ENCODE measurements around the gene DAB2. TPM values are rescaled to one million over a fixed set of nuclear protein-coding genes. Genes with fewer than 3 reads are reported as not detected.

Gene DAB2
- total and polyA plus RNA-seq, 5 donors, result 6.5 to 27.8 (median 24.3) TPM

DNA sequence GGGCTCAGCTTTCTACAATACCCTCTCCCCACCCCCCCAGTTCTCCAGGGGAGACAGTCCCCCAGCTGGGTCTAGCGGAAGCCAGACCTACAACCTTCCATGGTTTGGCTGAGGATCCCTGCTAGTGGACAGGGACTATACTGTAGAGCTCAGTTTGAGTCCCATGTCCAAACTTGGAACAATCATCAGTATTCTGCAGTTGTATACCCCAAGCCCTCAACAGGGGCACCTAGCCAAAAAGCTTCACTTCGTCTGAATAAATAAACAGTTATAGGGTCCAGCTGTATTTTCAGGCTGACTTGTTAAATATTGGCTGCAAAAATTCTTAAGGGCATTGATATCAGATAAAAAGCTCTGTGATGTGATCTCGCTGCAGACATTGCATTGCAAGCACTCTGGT lies 45.1 kb downstream of the DAB2 start:
- DNase-seq, result no peak
- no peak overlapping the region for H3K4me3 ChIP-seq (ENCODE audit: low read length)
- H3K9me3 ChIP-seq (ENCODE audit: control insufficient read depth, low read length), result no peaks in the 10 kb centered on the region
- no peaks in the 10 kb centered on the region for H3K4me1 ChIP-seq (ENCODE audit: control insufficient read depth, insufficient read depth, low read length)
- no peaks in the 10 kb centered on the region for H3K27me3 ChIP-seq (ENCODE audit: control insufficient read depth, insufficient read depth)
- intact Hi-C loops (cut with DNase I), result loop anchor here in 2 of 4 donors (5.0 kb wide), 2 partner anchors 168 to 193 kb away; no protein-coding TSS in a partner anchor
- 73% methylated on average over 3 of the region's 3 CpGs for WGBS
- H3K27ac ChIP-seq (ENCODE audit: low read length), result no peak overlapping the region
- peak in 1 of 2 donors; percentile 44 for ATAC-seq

DNA sequence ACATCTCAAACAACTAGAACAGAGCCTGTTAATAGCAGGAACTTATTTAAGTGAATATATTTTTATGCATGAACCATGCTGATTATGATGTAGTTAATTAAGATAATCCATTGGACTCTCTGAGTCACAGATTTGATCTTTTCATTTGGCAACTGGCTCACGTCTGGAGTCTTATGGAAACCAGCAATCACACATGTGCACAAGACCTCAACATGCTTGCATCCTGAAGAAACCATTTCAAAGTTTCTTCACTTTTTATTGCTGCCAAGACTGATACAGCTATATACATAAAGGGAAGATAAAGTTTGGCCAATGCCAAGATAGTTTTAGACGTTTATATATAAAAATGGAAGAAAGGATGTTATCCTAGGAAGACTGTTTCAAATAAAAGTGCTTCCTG lies 47.2 kb downstream of the DAB2 start:
- Histone ChIP-seq H3K4me3 (ENCODE audit: low read length) (no peak overlapping the region), H3K9me3 (ENCODE audit: control insufficient read depth, low read length) (no peaks in the 10 kb centered on the region), H3K27ac (ENCODE audit: low read length) (no peak overlapping the region), H3K4me1 (ENCODE audit: control insufficient read depth, insufficient read depth, low read length) (no peaks in the 10 kb centered on the region), H3K27me3 (ENCODE audit: control insufficient read depth, insufficient read depth) (no peaks in the 10 kb centered on the region)
- 55% methylated on average over 2 of the region's 2 CpGs for WGBS
- intact Hi-C loops (cut with DNase I), result loop anchor here in 3 of 4 donors (2.0 to 5.0 kb wide), 3 partner anchors 165 to 195 kb away; no protein-coding TSS in a partner anchor
- DNase-seq (no peak), ATAC-seq (no peak)

DNA sequence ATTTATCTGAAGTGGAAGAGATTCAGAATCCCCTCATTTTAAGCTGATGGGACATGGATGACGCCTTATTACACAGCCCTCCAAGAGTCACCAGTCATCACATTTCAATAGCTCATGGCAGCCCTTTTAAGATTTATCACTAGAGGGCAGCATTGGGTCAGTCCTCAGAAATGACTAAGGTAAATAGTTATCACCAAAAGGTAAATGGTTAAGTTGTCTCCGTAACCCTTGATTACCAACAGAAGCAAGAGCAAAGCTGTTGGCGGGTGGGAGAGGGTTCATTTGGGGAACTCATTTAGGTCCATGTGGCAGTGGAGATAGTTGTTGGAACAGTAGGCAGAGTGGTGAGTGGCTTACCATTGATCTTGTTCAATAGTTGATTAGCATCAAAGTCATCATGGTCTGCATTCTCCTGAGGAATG lies 48.5 kb downstream of the DAB2 start:
- H3K9me3 ChIP-seq (ENCODE audit: control insufficient read depth, low read length), result no peaks in the 10 kb centered on the region
- DNase-seq, result no peak
- no peak overlapping the region for H3K27ac ChIP-seq (ENCODE audit: low read length)
- H3K27me3 ChIP-seq (ENCODE audit: control insufficient read depth, insufficient read depth), result no peaks in the 10 kb centered on the region
- ATAC-seq, result peak in 1 of 2 donors; percentile 79
- no peaks in the 10 kb centered on the region for H3K4me1 ChIP-seq (ENCODE audit: control insufficient read depth, insufficient read depth, low read length)
- H3K4me3 ChIP-seq (ENCODE audit: low read length), result no peak overlapping the region
- WGBS, result 61% methylated on average over 3 of the region's 3 CpGs
- intact Hi-C loops (cut with DNase I), result loop anchor here in 3 of 4 donors (2.0 to 5.0 kb wide), 3 partner anchors 166 to 196 kb away; no protein-coding TSS in a partner anchor

DNA sequence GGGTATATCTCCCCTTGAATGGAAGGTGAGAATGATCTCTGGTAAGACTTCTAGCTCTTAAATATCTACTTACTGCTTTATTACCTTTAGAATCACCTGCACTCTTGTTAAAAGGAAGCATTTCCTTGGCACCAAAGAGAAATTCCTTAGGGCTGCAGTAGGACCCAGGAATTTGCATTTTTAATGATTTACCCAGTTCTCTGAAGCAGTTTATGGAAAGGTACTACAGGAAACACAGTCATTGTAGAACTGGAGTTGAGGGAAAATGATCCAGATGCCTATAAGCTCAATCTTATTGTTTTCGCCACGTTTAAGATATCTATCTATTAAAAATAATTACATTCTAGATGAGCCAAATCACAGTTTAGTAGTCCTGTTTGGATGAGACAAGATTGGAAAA lies 51.0 kb downstream of the DAB2 start:
- WGBS, result 87% methylated on average over 2 of the region's 2 CpGs
- no peak overlapping the region for H3K27ac ChIP-seq (ENCODE audit: low read length)
- H3K4me1 ChIP-seq (ENCODE audit: control insufficient read depth, insufficient read depth, low read length), result no peaks in the 10 kb centered on the region
- no peak for DNase-seq
- H3K27me3 ChIP-seq (ENCODE audit: control insufficient read depth, insufficient read depth), result no peaks in the 10 kb centered on the region
- intact Hi-C loops (cut with DNase I), result no loop called here
- ATAC-seq, result no peak
- no peak overlapping the region for H3K4me3 ChIP-seq (ENCODE audit: low read length)
- H3K9me3 ChIP-seq (ENCODE audit: control insufficient read depth, low read length), result no peaks in the 10 kb centered on the region

DNA sequence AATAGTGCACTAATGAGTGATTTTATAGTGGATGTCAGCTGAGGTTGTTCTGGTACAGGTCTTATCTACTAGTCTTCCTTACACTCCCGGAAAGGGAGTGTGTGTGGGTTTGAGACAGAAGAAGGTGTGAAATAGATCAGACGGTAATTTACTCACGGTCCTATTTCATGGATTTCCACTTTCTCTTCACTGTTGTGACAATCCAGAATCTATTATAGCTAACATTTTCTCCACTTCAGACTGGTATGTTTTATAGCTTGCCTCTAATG lies 53.5 kb downstream of the DAB2 start:
- no peak for DNase-seq

DNA sequence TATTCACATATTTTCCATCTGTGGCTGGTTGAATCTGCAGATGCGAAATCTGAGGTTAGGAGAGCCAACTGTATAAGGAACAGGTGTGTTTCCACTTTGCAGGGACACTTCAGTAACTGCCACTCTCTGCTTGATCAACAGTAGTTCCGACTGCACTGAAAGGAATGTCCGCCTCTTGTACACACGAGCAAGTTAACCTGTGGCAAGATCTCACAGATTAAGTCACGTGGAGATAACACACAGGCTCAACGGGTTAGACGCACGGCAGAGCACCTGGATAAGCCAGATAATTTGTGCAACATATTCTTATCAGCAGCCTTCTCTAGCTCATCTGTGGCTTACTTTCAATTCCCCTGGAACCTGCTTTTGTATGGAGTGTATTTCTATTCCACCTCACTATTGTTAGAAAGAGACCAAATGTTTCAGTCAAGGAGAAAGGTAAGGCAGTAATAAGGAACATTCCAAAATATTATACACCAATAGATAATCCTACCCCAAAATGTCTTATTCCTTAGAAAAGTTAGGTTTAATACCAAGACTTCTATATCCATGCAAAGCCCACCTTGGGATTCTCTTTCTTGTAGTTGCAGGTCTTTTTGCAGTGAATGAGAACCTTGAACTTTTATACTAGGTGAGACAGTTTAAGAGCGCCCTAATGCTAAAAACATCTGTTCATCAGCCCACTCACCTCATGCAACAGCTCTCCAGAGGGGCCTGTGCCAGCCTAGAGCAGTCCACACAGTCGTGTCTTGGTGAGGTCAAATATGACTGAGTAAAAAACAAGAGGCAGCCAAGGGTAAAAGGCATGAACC lies 54.0 kb downstream of the DAB2 start:
- 73% methylated on average over 10 of the region's 10 CpGs for whole genome bisulfite sequencing
- intact Hi-C loops (cut with DNase I), result no loop called here
- Histone ChIP-seq H3K27me3 (ENCODE audit: control insufficient read depth, insufficient read depth) (no peaks in the 10 kb centered on the region), H3K4me3 (ENCODE audit: low read length) (no peak overlapping the region), H3K4me1 (ENCODE audit: control insufficient read depth, insufficient read depth, low read length) (no peaks in the 10 kb centered on the region), H3K9me3 (ENCODE audit: control insufficient read depth, low read length) (no peaks in the 10 kb centered on the region), H3K27ac (ENCODE audit: low read length) (no peak overlapping the region)
- no peak for DNase-seq
- no peak for ATAC-seq

More for the DNA sequence above, 53.5 kb downstream of the DAB2 start:
- intact Hi-C loops (cut with DNase I), result no loop called here
- Histone ChIP-seq H3K27ac (ENCODE audit: low read length) (no peak overlapping the region), H3K27me3 (ENCODE audit: control insufficient read depth, insufficient read depth) (no peaks in the 10 kb centered on the region), H3K9me3 (ENCODE audit: control insufficient read depth, low read length) (no peaks in the 10 kb centered on the region), H3K4me3 (ENCODE audit: low read length) (no peak overlapping the region), H3K4me1 (ENCODE audit: control insufficient read depth, insufficient read depth, low read length) (no peaks in the 10 kb centered on the region)
- no peak for ATAC-seq
- WGBS, result 50% methylated on average over 3 of the region's 3 CpGs

DNA sequence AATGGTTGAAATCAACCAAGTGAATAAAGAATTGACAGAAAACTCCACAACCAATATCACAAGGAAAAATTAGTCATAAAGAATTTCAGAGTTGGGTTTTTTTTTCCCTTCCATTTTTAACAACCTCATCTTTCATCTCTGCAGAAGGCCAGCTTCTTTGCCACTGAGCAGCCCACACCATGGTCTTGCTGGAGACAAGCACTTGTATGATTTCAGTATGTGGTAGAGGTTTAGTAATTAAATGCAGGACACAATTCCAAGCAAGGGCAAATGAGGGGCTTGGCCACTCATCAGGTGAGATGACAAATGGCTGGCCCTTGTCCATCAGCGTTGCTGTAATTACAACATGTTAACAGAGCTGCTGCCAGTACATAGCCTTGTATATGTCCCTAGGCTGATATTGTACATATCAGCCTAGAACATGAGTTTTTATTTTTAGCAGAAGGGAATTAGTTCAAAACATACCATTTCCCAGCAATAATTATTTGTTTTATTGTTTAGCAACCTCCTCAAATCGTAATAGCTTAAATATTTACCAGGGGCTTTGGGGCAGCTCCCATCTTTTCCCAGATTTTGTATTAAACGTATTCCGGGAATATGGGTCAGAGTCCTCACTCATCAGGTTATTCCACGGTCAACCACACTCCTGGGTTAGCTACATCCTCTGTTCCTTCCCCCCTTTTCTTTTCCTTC lies 55.5 kb downstream of the DAB2 start:
- Histone ChIP-seq H3K9me3 (ENCODE audit: control insufficient read depth, low read length) (no peaks in the 10 kb centered on the region), H3K4me3 (ENCODE audit: low read length) (no peak overlapping the region), H3K27ac (ENCODE audit: low read length) (no peak overlapping the region), H3K4me1 (ENCODE audit: control insufficient read depth, insufficient read depth, low read length) (no peaks in the 10 kb centered on the region), H3K27me3 (ENCODE audit: control insufficient read depth, insufficient read depth) (no peaks in the 10 kb centered on the region)
- DNase-seq (no peak), ATAC-seq (no peak)
- intact Hi-C loops (cut with DNase I), result no loop called here
- WGBS, result 82% methylated on average over 5 of the region's 5 CpGs

DNA sequence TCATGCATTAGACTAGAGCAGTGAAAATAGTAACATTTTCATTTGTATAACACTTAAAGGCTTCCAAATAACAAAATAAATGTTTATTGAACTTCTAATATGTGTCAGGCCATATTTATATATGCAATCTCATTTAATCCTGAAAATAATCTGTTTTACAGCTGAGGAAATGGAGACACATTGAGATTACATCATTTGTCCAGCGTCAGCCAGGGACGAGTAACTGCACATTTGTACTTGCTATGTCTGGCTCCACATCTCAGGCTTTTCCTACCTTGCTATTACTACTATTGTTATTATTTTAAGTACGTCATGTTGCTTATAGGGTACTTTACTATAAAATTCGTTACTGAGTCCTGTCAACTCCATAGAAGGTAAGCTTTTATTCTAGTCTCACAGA lies 56.7 kb downstream of the DAB2 start:
- intact Hi-C loops (cut with DNase I), result no loop called here
- Histone ChIP-seq H3K27me3 (ENCODE audit: control insufficient read depth, insufficient read depth) (no peaks in the 10 kb centered on the region), H3K4me3 (ENCODE audit: low read length) (no peak overlapping the region), H3K4me1 (ENCODE audit: control insufficient read depth, insufficient read depth, low read length) (no peaks in the 10 kb centered on the region), H3K9me3 (ENCODE audit: control insufficient read depth, low read length) (no peaks in the 10 kb centered on the region), H3K27ac (ENCODE audit: low read length) (no peak overlapping the region)
- DNase-seq (no peak), ATAC-seq (no peak)
- WGBS, result 47% methylated on average over 4 of the region's 4 CpGs

DNA sequence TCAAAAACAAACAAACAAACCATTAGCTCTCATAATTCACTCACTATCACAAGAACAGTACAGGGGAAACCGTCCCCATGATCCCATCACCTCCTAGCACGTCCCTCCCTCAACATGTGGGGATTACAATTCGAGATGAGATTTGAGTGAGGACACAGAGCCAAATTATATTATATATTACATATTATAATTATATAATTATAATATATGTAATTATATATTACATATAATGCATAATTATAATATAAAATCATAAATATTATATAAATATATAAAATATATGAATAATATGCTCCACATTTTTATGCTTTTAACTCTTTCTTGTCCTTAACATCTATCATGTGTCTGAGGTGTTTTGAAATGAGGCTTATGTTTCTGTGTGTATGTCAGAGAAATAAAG lies 57.1 kb downstream of the DAB2 start:
- Histone ChIP-seq H3K4me3 (ENCODE audit: low read length) (no peak overlapping the region), H3K27ac (ENCODE audit: low read length) (no peak overlapping the region), H3K9me3 (ENCODE audit: control insufficient read depth, low read length) (no peaks in the 10 kb centered on the region), H3K27me3 (ENCODE audit: control insufficient read depth, insufficient read depth) (no peaks in the 10 kb centered on the region), H3K4me1 (ENCODE audit: control insufficient read depth, insufficient read depth, low read length) (no peaks in the 10 kb centered on the region)
- intact Hi-C loops (cut with DNase I), result no loop called here
- WGBS, result 68% methylated on average over 3 of the region's 3 CpGs
- DNase-seq (no peak), ATAC-seq (no peak)

DNA sequence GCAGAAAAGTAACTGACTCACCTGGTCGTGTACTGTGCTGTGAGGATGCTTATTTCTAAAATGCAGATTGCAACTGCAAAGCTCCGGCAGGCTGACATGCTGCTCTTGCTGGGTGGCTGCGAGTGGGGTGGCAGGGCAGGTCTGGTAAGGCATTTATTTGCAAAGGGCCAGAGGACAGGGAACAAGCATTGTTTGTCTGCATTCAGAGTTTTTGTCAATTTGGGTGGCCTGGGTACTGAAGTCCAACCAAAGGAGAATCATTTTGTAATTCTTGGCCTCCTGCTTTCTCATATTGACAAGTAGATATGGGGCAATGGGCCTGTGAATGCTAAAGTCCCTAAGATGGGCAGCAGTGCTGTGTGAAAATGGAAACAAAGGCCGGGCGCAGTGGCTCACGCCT lies 60.4 kb downstream of the DAB2 start, which contains the start of gene C9:
C9 (minus strand) TSS at position 129 of the 400 bp plus-strand sequence; CDS start at position 98, 31 bp downstream.
- ATAC-seq (no peak), DNase-seq (no peak)
- intact Hi-C loops (cut with DNase I), result no loop called here
- Histone ChIP-seq H3K27ac (ENCODE audit: low read length) (no peak within 1 kb of the TSS), H3K27me3 (ENCODE audit: control insufficient read depth, insufficient read depth) (no peaks in the 10 kb centered on the region), H3K4me3 (ENCODE audit: low read length) (no peak within 1 kb of the TSS), H3K9me3 (ENCODE audit: control insufficient read depth, low read length) (no peaks in the 10 kb centered on the region), H3K4me1 (ENCODE audit: control insufficient read depth, insufficient read depth, low read length) (no peaks in the 10 kb centered on the region)
- WGBS, result 72% methylated on average over 6 of the region's 6 CpGs

DNA sequence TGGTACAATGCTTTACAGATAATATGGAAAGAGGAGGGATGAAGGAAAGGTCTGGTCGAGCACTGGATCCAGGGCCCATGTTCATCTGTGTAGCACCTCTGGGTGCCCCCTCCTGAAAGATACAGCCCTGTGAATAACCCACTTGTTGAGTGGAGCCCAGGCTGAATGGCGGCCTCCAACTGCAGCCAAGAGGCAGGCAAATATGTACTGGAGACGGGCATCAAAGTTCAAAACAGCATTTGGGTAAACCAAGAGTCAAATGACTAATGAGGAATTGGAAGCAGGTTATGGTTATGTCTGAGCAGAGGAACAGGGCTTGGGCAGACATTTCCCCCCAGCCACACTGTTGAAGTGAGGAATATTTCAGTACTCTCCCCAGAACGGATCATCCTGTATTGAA lies 61.6 kb downstream of the DAB2 start:
- Histone ChIP-seq H3K27me3 (ENCODE audit: control insufficient read depth, insufficient read depth) (no peaks in the 10 kb centered on the region), H3K4me1 (ENCODE audit: control insufficient read depth, insufficient read depth, low read length) (no peaks in the 10 kb centered on the region), H3K9me3 (ENCODE audit: control insufficient read depth, low read length) (no peaks in the 10 kb centered on the region), H3K27ac (ENCODE audit: low read length) (no peak overlapping the region), H3K4me3 (ENCODE audit: low read length) (no peak overlapping the region)
- 84% methylated on average over 4 of the region's 4 CpGs for WGBS
- no peak for ATAC-seq
- intact Hi-C loops (cut with DNase I), result no loop called here
- no peak for DNase-seq

All from right cardiac atrium (tissue), 5 donors.